GM12878 (cell line): ENCODE measurements around the gene GDF3. TPM values are rescaled to one million over a fixed set of nuclear protein-coding genes. Genes with fewer than 3 reads are reported as not detected.

ENCODE experiments used
- ATAC-seq: fragments of 200-7000 bp; cut with Tn5 transposase; 3 replicates; pipeline ENCODE4 v1.9.1; 2020; ENCODE audit warnings: mild to moderate bottlenecking, moderate library complexity
- BruUV-seq: library from RNA; stranded (reverse); fragments of 400-500 nt; replicated peaks from 2 replicates; lab custom pipeline; 2021; lab: Mats Ljungman, UMichigan
- CTCF ChIA-PET: fragments of 300-600 bp; sonication (Branson Sonifier 250); formaldehyde crosslinking; extraction: SDS; loops from one replicate; lab custom pipeline; 2021; ENCODE audit warnings: inconsistent platforms; lab: Yijun Ruan, JAX
- POLR2A ChIA-PET: fragments of 350-600 bp; formaldehyde crosslinking; extraction: SDS; loops from one replicate; lab custom pipeline; 2021; ENCODE audit warnings: inconsistent platforms; lab: Charles Lee
- RAD21 ChIA-PET: fragments of 300-600 bp; sonication (Branson Sonifier 250); formaldehyde crosslinking; loops from one replicate; lab custom pipeline; 2023; ENCODE audit warnings: antibody characterized with exemption; ENCODE audit not compliant: unreplicated experiment; lab: Charles Lee
- SMC1A ChIA-PET: fragments of 300-600 bp; sonication (Branson Sonifier 250); formaldehyde crosslinking; loops from one replicate; lab custom pipeline; 2023; ENCODE audit not compliant: unreplicated experiment, uncharacterized antibody; lab: Charles Lee
- DNase-seq: peaks from one replicate; pipeline ENCODE4 v3.0.0-alpha.2; 2011; ENCODE audit warnings: low read depth, low spot score
- FAIRE-seq: peaks from 3 replicates; lab custom pipeline; 2011; peaks lifted over from hg19 to GRCh38; lab: Jason Lieb, UNC
- H2AFZ ChIP-seq: 2 replicates; pipeline ENCODE4 v1.6.0; 2011; ENCODE audit warnings: low read depth, low read length, control low read depth; ENCODE audit not compliant: control insufficient read depth
- H3K27ac ChIP-seq: 2 replicates; pipeline ENCODE4 v1.5.1; 2011; ENCODE audit warnings: control low read depth; ENCODE audit not compliant: control insufficient read depth, insufficient read depth
- H3K27me3 ChIP-seq, 2 experiments: replicated peaks in 1 of 2; 2 replicates each; pipeline versions ENCODE4 v1.6.0 to v1.6.1; 2011; ENCODE audit warnings: low read length in 1 of 2; ENCODE audit not compliant: control insufficient read depth in 2 of 2, insufficient read depth in 2 of 2
- H3K36me3 ChIP-seq, 2 experiments: 2 replicates each; pipeline ENCODE4 v1.5.1; 2011; ENCODE audit warnings: low read length in 1 of 2; ENCODE audit not compliant: control insufficient read depth in 2 of 2, insufficient read depth in 2 of 2
- H3K4me1 ChIP-seq: 2 replicates; pipeline ENCODE4 v1.6.1; 2011; ENCODE audit warnings: mild to moderate bottlenecking, low read length, moderate library complexity, mixed read lengths; ENCODE audit not compliant: control insufficient read depth, insufficient read depth
- H3K4me2 ChIP-seq: 2 replicates; pipeline ENCODE4 v1.6.0; 2011; ENCODE audit warnings: control low read depth; ENCODE audit not compliant: control insufficient read depth, insufficient read depth
- H3K4me3 ChIP-seq: fragments of 200-600 bp; sonication (generic); 2 replicates; pipeline ENCODE4 v1.5.1; 2016
- H3K79me2 ChIP-seq: 2 replicates; pipeline ENCODE4 v1.6.0; 2011; ENCODE audit warnings: low read length; ENCODE audit not compliant: control insufficient read depth, insufficient read depth
- H3K9ac ChIP-seq: 2 replicates; pipeline ENCODE4 v1.8.0; 2011; ENCODE audit warnings: low read length, control low read depth, mixed read lengths; ENCODE audit not compliant: control insufficient read depth, insufficient read depth
- H3K9me3 ChIP-seq: replicated peaks from 3 replicates; pipeline ENCODE4 v1.5.1; 2011; ENCODE audit warnings: mild to moderate bottlenecking, low read length; ENCODE audit not compliant: control insufficient read depth, insufficient read depth
- H4K20me1 ChIP-seq: 2 replicates; pipeline ENCODE4 v1.6.0; 2011; ENCODE audit not compliant: control insufficient read depth, insufficient read depth
- CHD1 ChIP-seq: IDR thresholded peaks from 2 replicates; pipeline ENCODE4 v1.6.1; 2012; ENCODE audit warnings: low read depth, low read length, improper control_type of control experiment
- CHD4 ChIP-seq: fragments of 200-600 bp; sonication (generic); IDR thresholded peaks from 2 replicates; pipeline ENCODE4 v1.6.1; 2016; ENCODE audit warnings: mild to moderate bottlenecking
- KAT2A ChIP-seq: conservative IDR thresholded peaks from 2 replicates; pipeline ENCODE4 v1.6.1; 2011; ENCODE audit warnings: low read depth, low read length; ENCODE audit not compliant: control insufficient read depth
- NFXL1 ChIP-seq: fragments of 450-650 bp; IDR thresholded peaks from 2 replicates; pipeline ENCODE4 v1.6.1; 2017; ENCODE audit warnings: antibody characterized with exemption, mild to moderate bottlenecking, borderline replicate concordance
- POLR2A ChIP-seq: IDR thresholded peaks from 2 replicates; pipeline ENCODE4 v1.6.1; 2011; ENCODE audit warnings: low read depth, mild to moderate bottlenecking, low read length
- RAD21 ChIP-seq: IDR thresholded peaks from 2 replicates; pipeline ENCODE4 v1.6.1; 2011; ENCODE audit warnings: mild to moderate bottlenecking, low read depth, low read length, moderate library complexity; ENCODE audit not compliant: insufficient read depth
- RUNX3 ChIP-seq: IDR thresholded peaks from 2 replicates; pipeline ENCODE4 v1.6.1; 2012; ENCODE audit warnings: low read length, inconsistent platforms
- SMARCA5 ChIP-seq: fragments of 450-650 bp; IDR thresholded peaks from 2 replicates; pipeline ENCODE4 v1.6.1; 2017; ENCODE audit warnings: mild to moderate bottlenecking
- ZNF217 ChIP-seq: fragments of 450-650 bp; IDR thresholded peaks from 2 replicates; pipeline ENCODE4 v1.6.1; 2017; ENCODE audit warnings: antibody characterized with exemption, mild to moderate bottlenecking
- ZSCAN29 ChIP-seq: fragments of 450-650 bp; IDR thresholded peaks from 2 replicates; pipeline ENCODE4 v1.6.1; 2017; ENCODE audit warnings: mild to moderate bottlenecking, moderate library complexity
- WGBS: methylation state at CpG from one replicate; pipeline ENCODE4 v1.1.6; 2016; ENCODE audit warnings: low lambda C conversion rate; ENCODE audit not compliant: insufficient replicate concordance, insufficient coverage; ENCODE audit errors: missing lambda C conversion rate; 5-methylcytosine and 5-hydroxymethylcytosine counted together
- in situ Hi-C: fragments of 300-500 bp; cut with MboI; formaldehyde crosslinking; loops from 9 replicates; pipeline ENCODE4 v1.14.3; 2018; ENCODE audit warnings: mixed read lengths
- intact Hi-C: fragments of 100-400 bp; cut with micrococcal nuclease; formaldehyde crosslinking; loops from one replicate; pipeline ENCODE4 v1.14.2; 2022; ENCODE audit not compliant: unreplicated experiment
- polyA plus RNA-seq, 11 experiments: library from polyadenylated mRNA; depleted of rRNA in 4 of 11; unstranded in 6 of 11; stranded (reverse) in 5 of 11; fragments of >200 nt; fragmentation: Nextera tagmentation in 4 of 11; fragmentation: Illumina TruSeq in 1 of 11; extraction: Ambion mirVana in 4 of 11; extraction: Trizol in 1 of 11; gene quantifications; 1 replicate in 1 of 11; 2 replicates in 10 of 11; pipeline versions ENCODE4 v1.2.1 to v1.2.3, GENCODE V29; 2011 to 2016; ENCODE audit warnings: inconsistent platforms in 2 of 11, missing spikeins in 2 of 11, low read depth in 1 of 11
- total RNA-seq, 4 experiments: library from RNA; depleted of rRNA in 3 of 4; stranded (reverse); fragments of >200 nt in 3 of 4; fragmentation: Illumina TruSeq in 1 of 4; extraction: Trizol in 1 of 4; gene quantifications; 2 replicates each; pipeline versions ENCODE4 v1.2.1 to v1.2.3, GENCODE V29; 2013 to 2021
- TF ChIP-seq, protein P1 (sequence below): IDR thresholded peaks from 2 replicates; pipeline ENCODE4 v1.6.1; 2012; ENCODE audit warnings: low read depth, low read length, improper control_type of control experiment
- TF ChIP-seq, protein P2 (sequence below): fragments of 450-650 bp; conservative IDR thresholded peaks from 2 replicates; pipeline ENCODE4 v1.6.1; 2017; ENCODE audit warnings: mild to moderate bottlenecking, moderate library complexity
- TF ChIP-seq, protein P3 (sequence below), 3 experiments: IDR thresholded peaks in 2 of 3; conservative IDR thresholded peaks in 1 of 3; 2 replicates each; pipeline ENCODE4 v1.5.1; 2011; ENCODE audit warnings: low read depth in 3 of 3, low read length in 3 of 3, mild to moderate bottlenecking in 3 of 3, control low read depth in 2 of 3, moderate library complexity in 2 of 3, inconsistent platforms in 1 of 3, mixed read lengths in 1 of 3; ENCODE audit not compliant: control insufficient read depth in 2 of 3, insufficient read depth in 1 of 3; ENCODE audit errors: extremely low read depth in 1 of 3

Gene GDF3
- total and polyA plus RNA-seq, 10 of the 15 experiments (the other 5 are each of a cell fraction or from before 2014, with no cell fraction given) = not detected

DNA sequence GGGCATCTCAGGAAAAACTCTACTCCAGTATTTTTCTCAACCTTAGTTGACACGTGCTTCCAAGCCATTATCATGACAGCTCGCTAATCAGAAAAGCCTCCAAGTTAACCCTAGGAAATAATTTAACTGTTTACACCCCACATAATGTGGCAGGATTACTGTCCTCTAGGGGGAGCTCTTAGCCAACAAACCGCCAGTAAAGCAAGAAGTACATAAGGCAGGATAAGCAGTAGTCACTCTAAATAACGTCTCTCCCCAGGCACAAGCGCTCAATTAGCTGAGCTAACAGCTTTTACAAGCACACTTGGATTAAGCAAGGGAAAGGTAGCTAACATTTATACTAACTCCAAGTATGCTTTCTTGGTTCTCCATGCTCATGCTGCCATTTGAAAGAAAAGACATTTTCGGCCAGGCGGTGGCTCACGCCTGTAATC lies 52.7 kb downstream of the GDF3 start:
- H3K9ac ChIP-seq = no peak overlapping the region
- ATAC-seq = no peak
- no peak overlapping the region for H3K27ac ChIP-seq
- ChIA-PET POLR2A (no interaction called here), RAD21 (interaction anchor here (1.6 kb wide), 1 partner anchor 162 kb away, joined by 6 read pairs; no protein-coding TSS in a partner anchor)
- no peak for DNase-seq
- H3K36me3 ChIP-seq = no peaks in the 10 kb centered on the region
- no peaks in the 10 kb centered on the region for H3K27me3 ChIP-seq
- TF ChIP-seq, protein P1, sequence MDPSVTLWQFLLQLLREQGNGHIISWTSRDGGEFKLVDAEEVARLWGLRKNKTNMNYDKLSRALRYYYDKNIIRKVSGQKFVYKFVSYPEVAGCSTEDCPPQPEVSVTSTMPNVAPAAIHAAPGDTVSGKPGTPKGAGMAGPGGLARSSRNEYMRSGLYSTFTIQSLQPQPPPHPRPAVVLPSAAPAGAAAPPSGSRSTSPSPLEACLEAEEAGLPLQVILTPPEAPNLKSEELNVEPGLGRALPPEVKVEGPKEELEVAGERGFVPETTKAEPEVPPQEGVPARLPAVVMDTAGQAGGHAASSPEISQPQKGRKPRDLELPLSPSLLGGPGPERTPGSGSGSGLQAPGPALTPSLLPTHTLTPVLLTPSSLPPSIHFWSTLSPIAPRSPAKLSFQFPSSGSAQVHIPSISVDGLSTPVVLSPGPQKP = no peak
- TF ChIP-seq ZNF217 = peak; percentile 41; the same call in 1 of the 2 replicates
- TF ChIP-seq SMARCA5 = peak; percentile 91
- no peak for TF ChIP-seq CHD1
- TF ChIP-seq POLR2A = no peak
- TF ChIP-seq KAT2A = no peak
- TF ChIP-seq RAD21 = 0 out of 2 replicates have a peak, but pooled peaks have one; percentile 16
- no peak for TF ChIP-seq CHD4
- TF ChIP-seq, protein P2, sequence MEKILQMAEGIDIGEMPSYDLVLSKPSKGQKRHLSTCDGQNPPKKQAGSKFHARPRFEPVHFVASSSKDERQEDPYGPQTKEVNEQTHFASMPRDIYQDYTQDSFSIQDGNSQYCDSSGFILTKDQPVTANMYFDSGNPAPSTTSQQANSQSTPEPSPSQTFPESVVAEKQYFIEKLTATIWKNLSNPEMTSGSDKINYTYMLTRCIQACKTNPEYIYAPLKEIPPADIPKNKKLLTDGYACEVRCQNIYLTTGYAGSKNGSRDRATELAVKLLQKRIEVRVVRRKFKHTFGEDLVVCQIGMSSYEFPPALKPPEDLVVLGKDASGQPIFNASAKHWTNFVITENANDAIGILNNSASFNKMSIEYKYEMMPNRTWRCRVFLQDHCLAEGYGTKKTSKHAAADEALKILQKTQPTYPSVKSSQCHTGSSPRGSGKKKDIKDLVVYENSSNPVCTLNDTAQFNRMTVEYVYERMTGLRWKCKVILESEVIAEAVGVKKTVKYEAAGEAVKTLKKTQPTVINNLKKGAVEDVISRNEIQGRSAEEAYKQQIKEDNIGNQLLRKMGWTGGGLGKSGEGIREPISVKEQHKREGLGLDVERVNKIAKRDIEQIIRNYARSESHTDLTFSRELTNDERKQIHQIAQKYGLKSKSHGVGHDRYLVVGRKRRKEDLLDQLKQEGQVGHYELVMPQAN = no peak
- TF ChIP-seq RUNX3 = 0 out of 2 replicates have a peak, but pooled peaks have one; percentile 15
- TF ChIP-seq ZSCAN29 = no peak
- TF ChIP-seq, protein P3, sequence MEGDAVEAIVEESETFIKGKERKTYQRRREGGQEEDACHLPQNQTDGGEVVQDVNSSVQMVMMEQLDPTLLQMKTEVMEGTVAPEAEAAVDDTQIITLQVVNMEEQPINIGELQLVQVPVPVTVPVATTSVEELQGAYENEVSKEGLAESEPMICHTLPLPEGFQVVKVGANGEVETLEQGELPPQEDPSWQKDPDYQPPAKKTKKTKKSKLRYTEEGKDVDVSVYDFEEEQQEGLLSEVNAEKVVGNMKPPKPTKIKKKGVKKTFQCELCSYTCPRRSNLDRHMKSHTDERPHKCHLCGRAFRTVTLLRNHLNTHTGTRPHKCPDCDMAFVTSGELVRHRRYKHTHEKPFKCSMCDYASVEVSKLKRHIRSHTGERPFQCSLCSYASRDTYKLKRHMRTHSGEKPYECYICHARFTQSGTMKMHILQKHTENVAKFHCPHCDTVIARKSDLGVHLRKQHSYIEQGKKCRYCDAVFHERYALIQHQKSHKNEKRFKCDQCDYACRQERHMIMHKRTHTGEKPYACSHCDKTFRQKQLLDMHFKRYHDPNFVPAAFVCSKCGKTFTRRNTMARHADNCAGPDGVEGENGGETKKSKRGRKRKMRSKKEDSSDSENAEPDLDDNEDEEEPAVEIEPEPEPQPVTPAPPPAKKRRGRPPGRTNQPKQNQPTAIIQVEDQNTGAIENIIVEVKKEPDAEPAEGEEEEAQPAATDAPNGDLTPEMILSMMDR (IDR thresholded peaks at IDR 0.05 in 2 of 3, conservative IDR thresholded peaks at IDR 0.05 in 1 of 3; ENCODE audit: control insufficient read depth in 2 of 3, extremely low read depth in 1 of 3, insufficient read depth in 1 of 3, low read depth in 3 of 3, low read length in 3 of 3) = peak in 2 of 3 experiments; percentile 20 to 50; a peak in 3 of 6 replicates
- no peak for TF ChIP-seq NFXL1
- TF ChIP-seq, all 136 proteins: peak for 5
- no peak for FAIRE-seq
- intact Hi-C loops (loop anchor here (10.0 kb wide), 1 partner anchor 162 kb away; no protein-coding TSS in a partner anchor), in situ Hi-C loops (no loop called here)
- WGBS = 35% methylated on average over 8 of the region's 8 CpGs
- H3K4me2 ChIP-seq = no peak overlapping the region
- H3K79me2 ChIP-seq = no peaks in the 10 kb centered on the region
- CTCF ChIA-PET = interaction anchor here (0.6 to 3.7 kb wide), 17 partner anchors 10 to 425 kb away, joined by 3 to 25 read pairs (median 4); no protein-coding TSS in a partner anchor
- H3K4me1 ChIP-seq = peaks cover 2% of the 10 kb centered on the region; the same call in 1 of the 2 replicates
- no peak overlapping the region for H2AFZ ChIP-seq
- SMC1A ChIA-PET = interaction anchor here (1.3 kb wide), 2 partner anchors 26 to 165 kb away, joined by 3 read pairs; no protein-coding TSS in a partner anchor
- H3K9me3 ChIP-seq = no peaks in the 10 kb centered on the region
- no peaks in the 10 kb centered on the region for H4K20me1 ChIP-seq
- H3K4me3 ChIP-seq = no peak overlapping the region
- BruUV-seq = no TSS peak
